Fibroblast of the aortic adventitia (primary cell): ENCODE data around the gene HOXC5. TPM values are rescaled to one million over a fixed set of nuclear protein-coding genes. Genes with fewer than 3 reads are reported as not detected.

Experiments used
- DNase-seq: peaks from one replicate; pipeline ENCODE4 v3.0.0-alpha.2; 2010; ENCODE audit warnings: low read depth
- H3K4me3 ChIP-seq: 2 replicates; pipeline ENCODE4 v1.5.1; 2011; ENCODE audit warnings: low read depth, mild to moderate bottlenecking, control low read depth, low read length, moderate library complexity
- total RNA-seq: library from RNA; depleted of rRNA; stranded (reverse); fragments of >200 nt; gene quantifications from 2 replicates; pipeline ENCODE4 v1.2.3, GENCODE V29; 2012; ENCODE audit warnings: low replicate concordance
- TF ChIP-seq, protein P1 (sequence below): IDR thresholded peaks from 2 replicates; pipeline ENCODE4 v1.5.1; 2011; ENCODE audit warnings: mild to moderate bottlenecking, low read length, control low read depth, inconsistent platforms; ENCODE audit not compliant: insufficient read depth

HOXC5 gene
- total RNA-seq, 1 donor, result 0.18 TPM

DNA sequence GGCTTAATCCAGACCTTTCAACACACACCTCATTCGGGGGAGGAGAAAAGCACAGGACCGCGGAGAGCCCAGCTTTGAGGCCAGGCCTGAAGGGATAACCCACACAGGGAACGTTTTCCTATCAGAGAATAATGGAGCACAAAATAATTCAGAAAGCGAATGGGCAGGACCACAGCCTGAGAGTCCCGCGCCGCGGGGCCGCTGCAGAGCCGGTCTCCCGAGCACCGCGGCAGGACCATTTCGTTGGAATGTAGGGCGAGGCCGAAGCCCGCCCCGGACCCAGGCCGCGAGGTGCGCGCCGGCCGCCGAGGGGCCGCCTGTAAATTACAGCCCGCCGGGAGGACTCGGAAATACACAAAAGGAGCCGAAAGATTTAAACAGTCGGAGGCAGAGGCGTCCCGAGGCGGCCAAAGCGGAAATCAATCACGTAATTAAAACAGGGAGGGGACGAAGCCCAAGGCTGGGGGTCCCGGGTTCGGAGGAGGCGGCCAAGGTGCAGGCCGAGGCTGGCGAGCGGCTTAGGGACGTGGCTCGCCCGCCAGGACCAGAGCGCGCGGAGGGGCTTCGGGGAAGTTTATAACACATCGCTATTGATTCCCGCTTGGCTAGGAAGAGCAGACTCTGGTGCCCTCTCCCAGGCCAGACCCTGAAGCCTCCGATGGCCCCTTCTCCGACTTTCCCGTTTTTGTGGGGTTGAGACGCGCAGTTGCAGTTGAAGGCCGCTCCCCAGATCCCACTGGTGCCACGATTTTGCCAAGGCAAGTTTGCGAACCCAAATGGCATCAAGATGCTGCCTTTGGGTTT is 14.5 kb downstream of the HOXC5 start:
- TF ChIP-seq, protein P1, sequence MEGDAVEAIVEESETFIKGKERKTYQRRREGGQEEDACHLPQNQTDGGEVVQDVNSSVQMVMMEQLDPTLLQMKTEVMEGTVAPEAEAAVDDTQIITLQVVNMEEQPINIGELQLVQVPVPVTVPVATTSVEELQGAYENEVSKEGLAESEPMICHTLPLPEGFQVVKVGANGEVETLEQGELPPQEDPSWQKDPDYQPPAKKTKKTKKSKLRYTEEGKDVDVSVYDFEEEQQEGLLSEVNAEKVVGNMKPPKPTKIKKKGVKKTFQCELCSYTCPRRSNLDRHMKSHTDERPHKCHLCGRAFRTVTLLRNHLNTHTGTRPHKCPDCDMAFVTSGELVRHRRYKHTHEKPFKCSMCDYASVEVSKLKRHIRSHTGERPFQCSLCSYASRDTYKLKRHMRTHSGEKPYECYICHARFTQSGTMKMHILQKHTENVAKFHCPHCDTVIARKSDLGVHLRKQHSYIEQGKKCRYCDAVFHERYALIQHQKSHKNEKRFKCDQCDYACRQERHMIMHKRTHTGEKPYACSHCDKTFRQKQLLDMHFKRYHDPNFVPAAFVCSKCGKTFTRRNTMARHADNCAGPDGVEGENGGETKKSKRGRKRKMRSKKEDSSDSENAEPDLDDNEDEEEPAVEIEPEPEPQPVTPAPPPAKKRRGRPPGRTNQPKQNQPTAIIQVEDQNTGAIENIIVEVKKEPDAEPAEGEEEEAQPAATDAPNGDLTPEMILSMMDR, result no peak
- H3K4me3 ChIP-seq, result no peak overlapping the region
- no peak for DNase-seq

DNA sequence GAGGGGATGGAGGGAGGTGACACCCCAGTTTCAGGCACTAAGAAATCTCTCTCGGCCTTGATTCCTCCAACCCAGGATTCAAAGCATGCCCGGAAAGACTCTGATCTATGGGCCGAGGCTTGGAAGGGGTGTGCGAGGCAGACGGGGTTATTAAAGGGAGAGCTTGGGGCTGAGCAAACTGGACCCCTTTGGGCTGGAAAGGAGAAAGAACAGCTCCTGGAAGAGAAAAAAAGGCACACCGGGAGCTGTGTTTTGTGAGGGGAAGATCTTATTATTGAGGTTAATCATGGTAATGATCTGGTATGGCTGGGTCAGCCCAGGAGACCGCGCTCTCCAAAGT is 15.1 kb downstream of the HOXC5 start:
- no peak for DNase-seq
- TF ChIP-seq, protein P1, result no peak
- H3K4me3 ChIP-seq, result no peak overlapping the region

DNA sequence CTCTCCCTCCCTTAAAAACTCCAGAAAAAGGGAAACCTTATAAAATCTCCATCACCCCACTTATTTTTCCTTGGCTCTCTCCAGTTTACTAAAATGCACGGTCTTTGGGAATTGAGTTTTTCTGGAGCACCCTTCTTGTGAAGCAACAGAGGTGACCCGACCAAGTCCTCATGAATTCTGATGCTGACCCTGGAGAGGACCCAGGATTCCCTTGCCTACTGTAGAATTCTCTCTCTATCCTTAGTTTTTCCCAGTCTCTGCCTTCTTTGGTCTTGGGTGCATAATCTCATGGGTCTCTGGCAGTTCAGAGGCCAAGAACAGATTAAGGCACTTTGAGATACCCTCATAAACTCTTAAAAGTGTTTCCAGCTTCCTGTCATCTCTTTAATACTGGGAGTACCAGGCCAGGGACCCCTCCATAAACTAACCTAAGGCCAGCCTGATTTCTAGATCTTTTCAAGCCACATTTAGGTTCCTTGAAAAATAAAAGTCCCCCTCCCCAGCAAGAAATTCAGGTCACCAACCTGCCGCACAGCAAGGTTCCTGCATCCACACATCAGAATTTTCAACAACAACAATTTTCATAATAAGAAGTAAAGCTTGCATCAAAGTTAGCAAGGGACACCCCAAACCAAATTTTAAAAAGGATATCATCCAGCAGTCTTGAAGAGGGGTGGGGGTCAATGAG is 15.7 kb downstream of the HOXC5 start:
- TF ChIP-seq, protein P1, result no peak
- H3K4me3 ChIP-seq, result no peak overlapping the region
- no peak for DNase-seq

DNA sequence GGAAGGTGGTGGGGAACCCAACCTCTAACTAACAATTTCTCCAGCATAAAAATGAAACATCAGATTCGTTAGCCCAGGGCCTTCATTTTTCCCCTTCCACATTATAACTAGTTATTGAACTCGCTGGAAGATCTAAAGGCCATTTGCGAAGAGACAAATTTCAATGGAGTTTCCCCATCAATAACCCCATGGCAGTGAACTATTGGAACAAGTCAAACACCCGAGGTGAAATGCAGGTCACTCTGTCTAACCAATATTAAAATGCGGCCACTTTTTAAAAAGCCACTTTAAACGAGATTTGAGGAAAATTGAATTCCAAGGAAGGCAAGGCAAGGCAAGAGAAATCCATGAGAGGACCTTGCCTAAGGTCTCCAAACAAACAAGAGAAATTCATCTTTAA is 16.3 kb downstream of the HOXC5 start:
- no peak overlapping the region for H3K4me3 ChIP-seq
- TF ChIP-seq, protein P1, result no peak
- no peak for DNase-seq

DNA sequence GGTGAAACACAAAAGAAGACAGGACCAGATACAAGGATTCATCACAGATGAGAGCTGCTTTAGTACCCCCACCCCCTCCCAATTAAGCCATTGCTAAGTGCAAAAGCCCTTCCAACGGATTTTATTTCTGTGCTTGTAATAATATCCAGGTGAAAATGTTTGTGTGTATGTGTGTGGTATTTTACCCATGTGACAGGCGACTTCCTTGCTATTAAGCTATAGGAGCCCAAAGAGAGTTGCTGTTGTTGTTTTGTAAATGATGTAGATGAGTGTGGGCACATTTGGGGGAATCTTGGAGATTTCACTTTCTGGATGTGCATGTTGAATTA is 17.6 kb downstream of the HOXC5 start:
- TF ChIP-seq, protein P1, result no peak
- DNase-seq, result no peak
- H3K4me3 ChIP-seq, result no peak overlapping the region

DNA sequence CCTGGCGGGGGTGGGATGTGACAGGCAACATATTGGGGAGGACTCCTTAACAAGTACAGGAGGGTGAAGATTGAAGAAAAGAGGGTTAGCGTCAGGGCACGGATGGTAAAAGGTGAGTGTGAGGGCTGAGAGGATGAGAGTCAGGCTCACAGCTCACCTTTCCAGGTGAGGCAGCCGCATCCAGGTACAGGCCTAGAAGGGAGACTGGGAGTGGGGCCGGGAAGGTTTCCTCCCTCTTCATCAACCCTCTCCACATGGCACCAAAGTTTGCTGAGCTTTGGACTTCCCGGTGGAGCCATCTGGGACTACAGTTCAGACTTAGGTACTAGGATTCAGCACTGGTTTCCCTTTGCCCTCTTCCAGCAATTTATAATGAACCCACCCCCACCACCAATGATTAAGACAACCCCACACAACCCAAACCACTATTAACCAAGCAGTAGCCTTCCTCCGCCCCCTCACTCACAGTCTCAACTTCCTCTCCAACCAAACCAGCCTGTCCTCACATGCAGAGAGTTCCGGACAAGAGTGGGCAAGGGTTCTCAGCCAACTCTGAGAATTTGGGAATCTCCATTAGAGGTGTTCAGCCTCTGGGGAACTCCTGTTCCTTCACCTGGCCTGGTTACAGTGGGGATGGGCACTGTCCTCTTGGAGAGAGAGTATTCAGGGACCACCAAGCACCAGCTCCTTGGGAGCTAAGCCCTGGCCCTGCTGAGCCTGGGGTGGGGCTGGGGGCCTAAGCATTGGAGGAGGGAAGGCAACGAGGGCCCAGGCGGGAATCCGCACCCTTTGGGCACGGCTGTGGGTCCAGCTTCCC is 18.4 kb downstream of the HOXC5 start:
- DNase-seq, result no peak
- H3K4me3 ChIP-seq, result no peak overlapping the region
- TF ChIP-seq, protein P1, result no peak
